Measurements from ENCODE around the gene EAF1.

EAF1 gene

GRCh38 chr3:15488002-15488401 lies 60.6 kb downstream of the EAF1 start:
- DNase-seq, result no peak

DNA sequence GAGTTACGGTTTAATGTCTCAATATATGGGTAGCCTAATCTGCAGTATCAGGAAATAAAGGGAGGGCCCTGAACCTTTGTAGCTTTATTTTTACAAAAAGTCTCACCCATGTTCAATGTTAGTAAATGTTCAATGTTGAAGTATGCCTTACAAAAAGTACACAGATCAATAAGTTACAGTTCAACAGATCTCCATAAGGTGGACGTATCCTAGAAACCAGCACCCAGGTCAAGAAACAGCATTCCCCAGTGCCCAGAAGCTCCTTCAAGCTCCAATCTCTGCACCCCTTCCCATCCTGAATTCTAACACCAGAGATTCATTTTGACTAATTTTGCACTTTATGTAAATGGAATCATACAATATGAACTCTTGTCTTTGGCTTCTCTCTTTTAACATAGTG lies 62.8 kb downstream of the EAF1 start:
- no peak for DNase-seq

DNA sequence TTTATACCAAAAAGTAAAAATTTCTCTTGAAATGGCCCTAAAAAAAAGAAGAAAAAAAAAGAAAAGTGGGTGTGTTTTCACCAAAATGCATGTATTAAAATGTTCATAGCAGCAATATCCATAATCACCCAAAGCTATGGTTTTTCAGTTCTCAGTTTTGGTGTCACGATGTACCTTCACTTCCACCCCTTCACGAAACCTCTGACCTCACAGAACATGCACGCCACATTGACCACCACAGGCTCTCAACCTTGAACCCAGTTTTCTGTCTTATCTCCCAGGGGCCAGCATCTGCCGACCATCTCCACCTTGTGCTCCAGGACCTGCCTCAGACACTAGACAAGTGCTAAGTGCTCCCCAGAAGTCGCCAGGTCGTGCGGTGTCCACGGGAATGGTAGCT lies 63.7 kb downstream of the EAF1 start:
- DNase-seq, result no peak

All from stimulated activated CD4-positive, alpha-beta T cell treated with anti-CD3 and anti-CD28 coated beads, Interleukin-1b, Interleukin-23, amount 100 ng/mL, for 48 hours (primary cell).